22Rv1 (cell line): ENCODE data around the gene PLD1.

Experiments used
- CTCF ChIP-seq: fragments of 450-650 bp; IDR thresholded peaks from 2 replicates; pipeline ENCODE4 v1.5.1; 2017; ENCODE audit warnings: mild to moderate bottlenecking
- ZFX ChIP-seq: fragments of 450-650 bp; IDR thresholded peaks from 2 replicates; pipeline ENCODE4 v1.6.1; 2017; ENCODE audit warnings: antibody characterized with exemption, borderline replicate concordance

GRCh38 chr3:171835613-171836012 lies 25.3 kb upstream of the PLD1 start:
- TF ChIP-seq CTCF (no peak), ZFX (no peak)
